NCI-H2196 (cell line): ENCODE data around the gene PRIMA1.
"Not testable (repeated sequence)": the region's sequence is repeated elsewhere in the genome, so short reads cannot be mapped to it uniquely, and the experiment has no call there.

Source experiments
- DNase-seq: peaks from one replicate; lab custom pipeline; 2025; ENCODE audit not compliant: unreplicated experiment; lab: John Stamatoyannopoulos, UW

The PRIMA1 gene, protein sequence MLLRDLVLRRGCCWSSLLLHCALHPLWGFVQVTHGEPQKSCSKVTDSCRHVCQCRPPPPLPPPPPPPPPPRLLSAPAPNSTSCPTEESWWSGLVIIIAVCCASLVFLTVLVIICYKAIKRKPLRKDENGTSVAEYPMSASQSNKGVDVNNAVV

DNA sequence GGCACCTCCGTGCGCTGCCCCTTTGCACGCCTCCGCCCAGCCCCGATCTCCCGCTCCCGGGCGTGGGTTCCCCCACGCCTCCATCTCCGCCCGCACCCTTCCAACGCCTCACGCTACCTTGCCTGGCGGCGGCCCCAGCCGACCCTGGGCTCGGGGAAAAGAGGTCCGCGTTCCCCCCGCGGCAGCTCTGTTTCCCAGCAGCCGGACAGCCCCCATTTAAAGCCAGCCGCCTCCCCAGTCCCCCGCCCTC is at the start of gene PRIMA1:
TSS of gene PRIMA1 (minus strand) at position 193 of the 250 bp plus-strand sequence. CDS start 767 bp downstream, outside the sequence.
- DNase-seq = no peak

DNA sequence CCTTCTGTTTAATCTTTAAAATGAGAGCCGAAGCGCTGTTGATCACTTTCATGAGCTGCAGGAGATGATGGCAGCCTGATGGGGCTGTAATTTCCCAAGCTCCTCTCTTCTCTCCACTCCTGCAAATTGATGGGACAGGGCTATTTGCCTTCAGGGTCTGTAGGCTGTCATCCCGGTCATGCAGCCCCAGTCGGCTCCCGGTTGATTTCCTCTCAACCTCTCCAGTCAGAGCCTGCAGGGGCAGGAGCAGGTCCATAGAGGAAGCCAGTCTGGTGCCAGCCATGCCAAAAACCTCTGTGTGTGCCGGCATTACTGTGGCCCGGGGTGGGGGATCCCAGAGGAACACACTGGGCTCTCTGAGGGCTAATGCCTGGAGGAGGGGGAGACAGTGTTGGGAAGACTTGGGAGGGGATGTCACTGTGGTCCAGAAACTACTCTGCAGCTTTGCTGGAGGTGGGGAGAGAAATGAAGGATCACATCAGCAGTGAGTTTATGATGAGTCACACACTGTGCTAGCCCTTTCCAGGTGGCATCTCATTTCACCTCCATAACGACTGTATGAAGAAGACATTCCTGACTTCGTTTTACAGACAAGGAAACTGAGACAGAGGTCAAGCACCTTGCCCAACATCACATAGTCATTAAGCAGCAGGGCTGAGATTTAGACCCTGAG is 46.5 kb upstream of the PRIMA1 start:
- DNase-seq = no peak

DNA sequence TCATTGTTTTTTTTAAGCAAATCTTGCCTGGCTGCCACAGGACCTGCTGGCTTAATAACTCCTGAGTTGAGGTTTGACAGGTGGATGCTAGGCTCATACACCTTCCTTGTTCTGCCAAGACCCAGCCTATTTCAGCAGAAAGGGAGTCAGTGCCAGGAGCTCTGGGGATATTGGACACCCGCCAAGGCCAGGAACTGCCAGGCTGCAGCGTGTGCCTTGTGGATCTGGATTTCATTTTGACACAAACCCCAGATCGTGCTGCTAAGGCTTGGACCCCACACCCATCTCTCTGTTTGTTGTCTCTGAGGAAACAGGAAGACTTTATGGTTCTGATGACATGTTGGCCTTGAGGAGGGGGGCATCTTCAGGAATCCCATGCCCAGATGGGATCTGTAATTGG is 44.4 kb upstream of the PRIMA1 start:
- DNase-seq = peak; percentile 33

DNA sequence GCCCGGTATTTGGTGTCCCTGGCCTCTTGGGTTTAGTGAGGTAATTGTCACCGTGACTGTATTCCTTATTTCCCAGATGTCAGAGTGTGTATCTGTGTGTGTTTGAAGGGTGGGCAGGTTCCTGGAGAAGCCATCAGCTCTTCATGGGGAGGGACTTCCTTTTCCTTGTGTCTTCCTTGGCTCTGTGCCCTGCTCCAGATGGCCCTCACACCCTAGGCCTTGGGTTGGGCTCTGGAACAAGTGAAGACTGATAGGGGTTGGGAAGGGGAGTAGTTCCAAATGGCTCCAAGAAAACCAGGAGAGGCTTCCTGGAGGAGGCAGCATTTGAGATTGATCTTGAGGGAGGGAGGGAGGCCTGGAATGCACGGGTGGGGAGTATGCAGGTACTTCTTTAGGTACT is 43.8 kb upstream of the PRIMA1 start:
- no peak for DNase-seq

DNA sequence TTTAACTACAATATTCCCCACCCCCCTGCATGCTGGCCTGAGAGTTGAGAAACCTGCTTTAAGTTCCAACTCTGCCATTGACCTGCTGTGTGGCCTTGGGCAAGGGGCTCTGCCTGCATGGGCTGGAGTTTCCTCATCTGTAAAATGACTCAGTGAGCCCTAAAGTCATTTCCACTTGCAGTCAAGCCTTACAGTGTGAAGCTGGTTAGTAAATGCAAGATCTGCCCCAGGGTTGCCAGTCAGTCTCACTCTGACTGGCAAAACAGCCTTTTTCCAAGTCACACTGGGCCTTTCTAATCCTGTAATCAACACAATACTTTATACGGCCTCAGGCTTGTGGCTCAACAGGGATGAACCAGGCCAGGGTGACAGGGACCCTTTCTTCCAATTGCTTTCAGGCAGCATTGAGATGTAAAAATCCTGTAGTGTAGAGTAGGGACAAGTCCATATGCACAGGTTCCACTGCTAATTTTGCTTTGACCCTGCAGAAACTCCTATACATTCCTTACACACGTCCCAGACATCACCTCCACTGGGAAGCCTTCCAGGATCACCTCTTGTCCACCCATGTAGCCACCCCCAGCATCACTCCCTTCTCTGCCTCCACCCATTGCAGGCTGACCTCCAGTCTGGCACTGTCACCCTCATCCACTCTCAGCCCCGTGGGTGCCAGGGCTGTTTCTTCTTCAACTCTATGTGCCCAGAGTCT is 42.6 kb upstream of the PRIMA1 start:
- no peak for DNase-seq

DNA sequence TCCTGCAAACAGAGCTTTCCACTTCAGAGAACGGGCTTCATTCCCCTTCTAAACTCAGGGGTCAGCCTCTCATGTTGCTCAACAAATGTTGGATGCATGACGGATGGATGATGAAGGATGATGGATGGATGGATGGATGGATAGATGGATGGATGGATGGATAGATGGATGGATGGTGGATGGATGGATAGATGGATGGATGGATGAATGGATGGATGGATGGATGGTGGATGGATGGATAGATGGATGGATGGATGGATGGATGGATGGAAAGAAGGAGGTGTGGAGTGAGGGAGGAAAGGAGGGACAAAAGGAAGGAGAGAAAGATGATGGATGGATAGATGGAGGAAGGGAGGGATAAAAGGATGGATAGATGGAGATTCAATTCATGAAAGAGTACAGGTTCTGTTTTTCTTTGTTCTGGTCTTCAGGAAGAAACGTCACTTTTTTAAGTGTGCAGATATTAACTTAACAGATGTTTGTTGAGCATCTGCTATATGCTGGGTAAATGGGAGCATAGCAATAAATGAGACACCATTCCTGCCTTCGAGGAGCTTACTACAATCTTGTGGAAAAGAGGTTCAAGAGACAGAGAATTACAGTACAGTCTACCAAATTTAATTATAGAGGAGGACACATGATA is 41.7 kb upstream of the PRIMA1 start:
- no peak for DNase-seq

DNA sequence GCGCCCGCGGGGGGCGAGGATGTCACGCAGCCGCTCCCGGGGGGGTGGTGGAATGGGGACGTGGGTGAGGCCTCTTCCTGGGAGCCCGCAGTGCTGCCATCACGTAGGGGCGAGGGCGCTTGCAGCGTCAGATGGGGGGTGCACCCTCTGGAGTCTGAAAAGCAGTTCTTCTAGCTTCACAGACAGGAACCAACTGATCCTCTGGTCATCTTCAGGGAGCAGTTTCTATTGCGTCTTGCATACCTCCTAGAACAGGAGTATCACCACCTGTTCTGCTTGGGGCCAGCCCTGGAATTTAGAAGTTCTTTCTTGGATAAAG is 36.9 kb upstream of the PRIMA1 start:
- no peak for DNase-seq

DNA sequence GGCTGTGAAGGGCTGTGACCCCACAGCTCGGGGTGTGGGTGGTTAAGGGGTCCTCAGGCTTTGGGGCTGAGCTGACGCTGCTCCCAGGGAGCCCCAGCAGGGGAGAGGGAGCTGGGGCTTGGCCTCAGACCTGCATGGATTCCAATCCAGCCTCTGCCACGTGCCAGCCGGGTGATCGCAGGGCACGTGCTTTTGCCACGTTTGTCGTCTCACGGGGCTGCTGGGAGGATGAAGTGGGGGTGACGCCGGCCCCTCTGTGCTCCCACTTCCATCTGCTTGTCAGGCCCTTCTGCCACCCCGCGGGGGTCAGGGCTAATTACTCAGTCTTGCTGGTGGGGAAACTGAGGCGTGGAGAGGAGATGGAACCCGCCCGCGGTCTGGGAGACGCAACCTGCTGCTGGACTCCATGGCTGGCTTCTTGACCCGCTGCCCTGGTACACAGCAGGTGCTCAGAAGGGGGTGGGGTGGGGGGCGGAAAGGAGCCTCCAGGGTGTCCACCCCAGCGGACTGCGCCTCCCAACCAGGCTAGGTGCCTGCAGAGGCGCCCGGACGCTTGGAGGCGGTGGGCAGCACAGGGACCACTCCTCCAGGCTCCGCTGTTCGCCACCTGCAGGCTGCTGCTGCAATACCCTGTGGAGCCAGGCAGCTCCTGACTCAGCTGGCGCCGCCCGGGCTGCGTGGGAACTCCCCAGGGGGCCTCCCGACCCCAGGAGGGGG is 36.4 kb upstream of the PRIMA1 start:
- no peak for DNase-seq

DNA sequence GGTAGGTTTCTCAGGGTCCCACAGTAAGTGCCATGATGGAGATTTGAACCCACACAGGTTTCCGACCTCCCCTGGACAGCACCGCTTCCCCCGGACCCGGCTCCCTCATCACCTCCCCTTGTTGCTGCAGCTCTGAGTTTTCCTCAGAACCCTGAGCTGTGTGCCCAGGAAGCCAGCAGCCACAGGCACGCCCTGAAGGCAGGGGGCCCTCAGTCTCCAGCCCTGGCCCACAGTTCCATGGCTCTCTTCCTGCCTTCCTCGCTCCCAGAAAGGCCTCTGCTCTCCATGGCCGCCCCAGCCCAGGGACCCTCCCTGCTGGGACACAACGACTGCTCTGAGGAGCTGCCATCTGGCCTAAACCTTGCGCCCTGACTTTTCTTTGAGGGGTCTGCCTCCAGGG is 35.8 kb upstream of the PRIMA1 start:
- DNase-seq = no peak

DNA sequence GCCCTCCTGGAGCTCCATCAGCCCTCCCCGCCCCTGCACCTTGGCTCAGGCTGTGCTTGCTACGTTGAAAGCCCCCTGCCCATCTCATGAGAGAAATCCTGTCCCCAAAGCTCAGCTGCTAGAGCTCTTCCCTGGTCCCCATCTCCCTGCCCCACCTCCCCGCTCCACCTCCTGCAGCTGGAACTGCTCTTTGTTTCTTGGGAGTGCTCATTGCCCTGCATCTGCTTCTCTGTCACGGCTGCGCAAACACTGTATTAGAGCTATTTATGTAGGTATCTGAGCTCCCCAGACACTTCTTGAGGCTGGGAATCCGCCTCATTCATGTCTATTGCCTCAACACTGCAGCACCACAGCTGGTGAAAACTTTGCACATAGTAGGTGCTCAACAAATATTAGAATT is 32.8 kb upstream of the PRIMA1 start:
- no peak for DNase-seq

DNA sequence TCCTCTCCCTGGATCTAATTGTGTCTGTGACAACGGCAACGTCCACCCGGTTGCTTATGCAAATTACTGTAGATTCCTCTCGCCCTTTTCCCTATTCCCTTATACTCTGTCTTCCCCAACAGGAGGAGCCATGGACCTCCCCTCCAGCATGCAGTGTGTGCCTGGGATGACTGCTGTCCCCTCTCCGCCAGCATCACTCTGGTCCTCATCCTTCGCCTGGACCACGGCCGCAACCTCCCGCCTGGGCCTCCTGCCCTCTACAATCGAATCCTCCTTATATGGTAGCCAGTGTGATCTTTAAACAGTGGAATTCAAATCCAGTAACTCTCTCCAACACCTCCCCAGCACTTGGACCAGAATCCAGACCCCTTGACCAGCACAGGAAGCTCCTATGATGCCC is 30.6 kb upstream of the PRIMA1 start:
- no peak for DNase-seq

DNA sequence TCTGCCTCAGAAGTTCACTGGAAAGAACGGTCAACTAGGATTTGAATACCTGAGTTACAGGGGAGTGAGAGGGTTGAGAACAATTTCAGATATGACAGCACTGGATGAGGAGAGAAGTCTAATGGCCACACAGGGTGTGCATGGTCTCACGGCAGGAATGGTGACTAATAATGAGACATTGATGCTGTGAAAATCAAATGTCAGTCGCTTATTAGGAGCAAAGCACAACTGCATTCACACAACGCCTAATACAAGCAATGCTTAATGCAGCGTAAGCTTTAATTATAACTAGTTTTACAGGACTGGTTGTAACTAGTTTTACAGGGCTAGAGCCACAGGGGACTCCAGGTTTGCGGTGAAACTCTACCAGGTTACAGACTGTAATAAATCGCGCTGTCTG is 23.4 kb upstream of the PRIMA1 start:
- no peak for DNase-seq

DNA sequence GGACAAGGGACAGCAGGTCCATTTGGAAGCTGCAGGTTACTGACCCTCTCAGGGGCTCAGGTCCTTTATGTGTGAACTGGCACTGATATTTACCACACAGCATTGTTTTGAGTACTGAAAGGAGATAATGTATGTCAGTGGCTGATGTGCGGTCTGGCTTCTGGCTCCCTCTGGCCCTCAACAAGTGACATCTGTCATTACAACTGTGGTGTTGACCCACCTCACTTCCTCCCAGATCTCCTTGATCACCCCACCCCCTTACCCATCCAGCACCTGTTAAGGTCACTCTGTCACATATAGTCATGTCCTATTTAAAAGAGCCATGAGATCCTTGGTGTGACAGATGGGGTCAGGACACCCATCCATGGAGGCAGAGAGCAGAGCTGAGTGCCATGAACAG is 22.7 kb upstream of the PRIMA1 start:
- no peak for DNase-seq

DNA sequence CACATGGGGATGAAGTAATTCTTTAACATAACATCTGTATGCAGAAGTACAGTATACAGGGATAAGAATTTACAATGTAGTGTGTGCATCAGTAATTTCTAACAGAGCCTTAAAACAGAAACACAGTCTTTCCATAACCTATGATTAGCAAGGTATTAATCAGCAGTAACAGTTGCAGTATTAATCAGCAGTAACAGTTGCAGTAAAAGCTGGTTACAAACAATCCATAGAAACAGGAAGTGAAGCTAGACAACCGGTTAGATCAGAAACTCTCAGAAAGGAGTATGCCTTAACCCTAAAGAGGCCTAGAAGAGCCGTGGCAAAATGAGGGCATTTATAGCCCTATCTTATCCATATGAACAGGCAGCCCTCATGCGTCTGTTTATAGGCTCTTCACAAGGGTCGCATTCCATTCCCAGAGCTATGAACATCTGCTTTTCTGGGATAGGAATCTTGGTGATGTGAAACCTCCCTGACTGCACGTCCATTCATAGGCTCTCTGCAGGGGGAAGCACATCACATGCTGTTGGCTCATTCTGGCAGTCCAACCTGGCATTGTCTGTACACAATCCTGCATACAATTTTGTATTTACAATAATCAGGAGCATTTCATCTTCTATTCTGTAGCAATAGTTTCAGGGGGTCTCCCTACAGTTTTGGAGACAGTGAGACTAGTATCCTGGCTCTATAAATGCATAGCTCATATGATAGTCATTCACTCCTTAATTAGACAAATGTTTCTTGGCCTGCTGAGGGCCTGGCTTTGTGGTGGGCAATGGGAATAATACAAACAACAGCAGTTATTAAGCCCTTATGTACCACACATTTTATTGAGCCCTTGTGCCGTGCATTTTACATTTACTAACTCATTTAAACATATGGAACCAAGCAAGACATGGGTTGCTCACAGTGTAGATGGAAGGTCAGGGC is 21.5 kb upstream of the PRIMA1 start:
- DNase-seq = not testable (repeated sequence)

DNA sequence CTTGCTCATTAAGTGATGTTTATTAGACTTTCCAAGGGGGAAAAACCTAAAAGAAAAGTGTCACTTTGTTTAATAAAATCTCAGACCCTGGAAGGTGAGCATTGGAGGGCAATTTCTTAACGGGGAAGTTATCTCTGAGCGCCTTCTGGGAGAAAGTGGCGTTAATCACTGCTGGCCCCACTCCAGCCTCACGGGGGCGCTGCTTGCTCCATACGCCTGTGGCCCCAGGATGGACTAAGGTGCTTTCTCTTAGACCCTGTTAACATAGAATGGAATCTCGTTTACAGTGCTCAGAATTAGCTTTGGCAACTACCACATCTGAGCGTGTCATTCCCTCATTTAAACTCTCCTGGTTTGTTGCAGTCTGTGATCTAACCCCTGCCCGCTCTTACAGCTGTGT is 16.4 kb upstream of the PRIMA1 start:
- DNase-seq = no peak

DNA sequence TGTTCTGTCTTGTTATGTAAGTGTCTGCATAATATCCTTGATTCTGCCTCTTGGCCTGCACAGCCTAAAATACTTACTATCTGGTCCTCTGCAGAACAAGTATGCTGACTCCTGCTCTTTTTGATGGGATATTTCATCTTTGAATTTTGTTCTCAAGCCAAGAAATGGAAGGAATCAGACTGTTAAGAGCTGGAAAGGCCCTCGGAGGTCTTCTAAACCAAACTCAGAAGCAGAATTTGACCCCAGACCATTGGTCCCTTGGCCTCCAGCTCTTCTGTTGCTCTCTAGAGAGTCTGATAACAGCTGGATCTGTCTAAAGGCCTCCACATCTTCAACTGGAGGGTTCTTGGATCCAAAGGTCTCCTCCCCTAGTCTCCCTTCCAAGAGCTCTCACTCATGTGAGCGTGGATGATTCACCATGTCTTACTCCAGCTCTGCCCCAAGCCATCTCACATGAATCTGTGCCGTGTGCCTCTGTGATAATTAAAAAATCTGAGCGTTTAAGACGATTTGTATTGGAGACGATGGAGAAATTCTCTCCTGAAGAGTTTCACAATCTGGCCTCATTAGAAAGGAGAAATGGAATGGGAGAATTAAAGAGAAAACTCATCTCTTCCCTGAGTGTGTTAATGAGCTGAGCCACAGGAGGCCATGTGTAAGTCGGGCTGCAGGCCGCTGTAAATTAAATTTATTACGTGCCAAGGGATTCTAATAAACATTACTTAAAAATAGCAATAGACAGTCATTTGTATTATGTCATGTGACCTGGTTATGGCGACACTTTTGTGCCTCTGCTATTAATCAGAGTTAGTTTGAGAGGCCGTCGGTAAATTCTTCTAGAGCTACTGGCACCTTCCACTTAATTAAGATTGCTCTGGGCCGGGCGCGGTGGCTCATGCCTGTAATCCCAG is 15.4 kb upstream of the PRIMA1 start:
- DNase-seq = no peak

DNA sequence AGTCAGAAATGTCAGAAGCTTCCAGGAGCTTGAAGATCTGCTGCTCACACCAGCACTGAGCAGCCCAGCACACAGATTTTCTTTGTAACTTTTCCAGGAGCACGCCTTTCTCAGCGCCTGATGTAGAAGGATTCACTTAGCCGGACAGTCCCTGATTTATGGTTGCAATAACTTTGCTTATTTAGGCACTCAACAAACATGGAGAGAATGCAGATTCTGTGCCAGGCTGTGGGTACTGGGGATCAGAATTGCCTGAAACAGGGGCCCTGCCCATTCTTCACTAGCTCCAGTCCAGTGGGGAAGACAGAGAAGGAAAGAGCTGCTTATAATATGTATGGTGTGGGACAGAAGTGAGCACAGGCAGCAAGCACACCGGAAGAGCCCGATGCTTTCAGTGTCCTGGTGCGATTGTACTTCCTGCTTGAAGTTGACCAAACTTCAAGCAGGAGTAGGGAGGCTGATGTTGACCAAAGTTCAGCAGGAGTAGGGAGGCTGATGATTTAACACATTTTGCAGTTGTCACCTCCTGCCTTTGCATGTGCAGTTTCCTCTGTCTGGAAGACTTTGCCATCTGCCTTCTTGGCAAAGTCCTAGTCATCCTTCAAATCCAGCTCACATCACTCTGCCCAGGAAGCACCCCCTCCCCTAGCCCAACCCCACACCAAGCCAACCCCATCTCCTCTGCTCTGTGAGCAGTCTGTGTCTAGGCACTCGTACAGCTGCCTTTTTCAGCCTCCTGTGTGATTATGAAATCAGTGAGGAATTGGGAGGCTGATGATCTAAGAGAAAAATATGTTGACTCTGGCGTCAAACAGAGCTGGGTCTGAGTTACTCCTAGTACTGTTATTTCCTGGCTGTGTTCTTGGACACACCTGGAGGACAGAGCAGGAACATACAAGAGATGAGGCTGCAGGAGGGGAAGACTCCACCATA is 12.0 kb upstream of the PRIMA1 start:
- no peak for DNase-seq

DNA sequence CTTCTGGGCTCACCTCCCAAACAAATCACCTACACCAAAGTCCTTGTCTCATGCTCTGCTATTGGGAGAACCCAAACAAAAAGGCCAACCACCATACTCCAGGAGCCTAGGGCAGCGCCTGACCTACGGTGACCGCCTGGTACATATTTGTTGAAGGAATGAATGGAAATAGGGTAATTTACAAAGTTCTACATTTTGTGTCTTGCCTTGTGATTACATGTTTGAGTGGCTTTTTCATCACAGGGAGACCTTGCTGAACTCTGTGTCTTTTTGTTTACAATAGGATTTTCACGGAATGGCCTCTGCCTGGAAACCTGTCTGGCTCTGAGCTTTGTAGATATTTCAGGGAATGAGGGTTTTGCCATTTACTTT is 11.3 kb upstream of the PRIMA1 start:
- DNase-seq = no peak

DNA sequence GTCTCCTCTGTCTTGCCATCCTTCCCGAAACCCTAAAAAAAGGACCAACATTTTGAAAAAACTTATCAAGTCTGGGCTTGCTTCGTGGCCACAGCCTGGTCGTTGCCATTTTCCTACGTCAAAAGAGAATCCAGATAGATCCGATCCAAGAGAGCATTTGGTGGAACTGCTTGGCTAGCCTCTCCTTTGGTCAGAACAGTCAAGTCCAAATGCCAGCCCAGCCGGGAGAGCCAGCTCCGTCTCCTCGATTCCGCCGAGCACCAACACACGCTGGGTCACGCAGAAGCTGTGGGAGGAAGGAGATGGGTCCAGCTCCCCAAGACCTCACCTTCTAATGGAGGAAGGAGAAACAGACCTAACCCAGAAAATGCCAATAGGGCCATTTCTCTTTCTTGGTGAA is 9.3 kb upstream of the PRIMA1 start:
- DNase-seq = no peak
